ENCODE results near the gene MCRIP1.

The MCRIP1 gene

GRCh38 chr17:81807210-81807719 lies 25.8 kb downstream of the MCRIP1 start:
- no peak for DNase-seq
- intact Hi-C loops (cut with DNase I): no loop called here

GRCh38 chr17:81806461-81807209 lies 26.5 kb downstream of the MCRIP1 start:
- intact Hi-C loops (cut with DNase I): no loop called here
- DNase-seq: no peak

- intact Hi-C loops (cut with DNase I): no loop called here
- no peak for DNase-seq
These were observed 27.2 kb downstream of the MCRIP1 start for GRCh38 chr17:81805707-81806460.

GRCh38 chr17:81804559-81805399 lies 28.3 kb downstream of the MCRIP1 start:
- intact Hi-C loops (cut with DNase I): no loop called here
- DNase-seq: no peak

GRCh38 chr17:81803728-81804558 lies 29.1 kb downstream of the MCRIP1 start, which contains the start of gene GCGR:
GCGR (plus strand) TSS chr17:81804150; CDS start chr17:81809019, 4,869 bp downstream.
- no peak for DNase-seq
- intact Hi-C loops (cut with DNase I): no loop called here

GRCh38 chr17:81802856-81803643 lies 30.0 kb downstream of the MCRIP1 start:
- no peak for DNase-seq
- intact Hi-C loops (cut with DNase I): no loop called here

GRCh38 chr17:81802048-81802758 lies 30.9 kb downstream of the MCRIP1 start:
- no peak for DNase-seq
- intact Hi-C loops (cut with DNase I): no loop called here

- DNase-seq: no peak
- intact Hi-C loops (cut with DNase I): no loop called here
These were observed 31.8 kb downstream of the MCRIP1 start for GRCh38 chr17:81801327-81801726.

- intact Hi-C loops (cut with DNase I): no loop called here
- no peak for DNase-seq
These were observed 38.6 kb downstream of the MCRIP1 start for GRCh38 chr17:81794509-81794908.

- no peak for DNase-seq
- intact Hi-C loops (cut with DNase I): no loop called here
These were observed 39.0 kb downstream of the MCRIP1 start for GRCh38 chr17:81794074-81794476.

- intact Hi-C loops (cut with DNase I): no loop called here
- no peak for DNase-seq
These were observed 40.1 kb downstream of the MCRIP1 start for GRCh38 chr17:81792675-81793615.

Measured in posterior cingulate gyrus (tissue), 11 donors.